OCI-LY1 (cell line): ENCODE measurements around the gene SNPH.
"Not testable (repeated sequence)": the region's sequence is repeated elsewhere in the genome, so short reads cannot be mapped to it uniquely, and the experiment has no call there.

Experiments used
- H2AFZ ChIP-seq: fragments of 200-600 bp; sonication (generic), shearing (Covaris generic); 2 replicates; pipeline ENCODE4 v1.6.0; 2014; ENCODE audit warnings: antibody characterized with exemption, mild to moderate bottlenecking, low read length
- H3F3A ChIP-seq: fragments of 200-600 bp; sonication (generic), shearing (Covaris generic); 2 replicates; pipeline ENCODE4 v1.6.0; 2014; ENCODE audit warnings: mild to moderate bottlenecking, antibody characterized with exemption, low read length, moderate library complexity; ENCODE audit not compliant: insufficient read depth
- H3K27ac ChIP-seq: fragments of 200-600 bp; sonication (generic); 2 replicates; pipeline ENCODE4 v1.5.1; 2014; ENCODE audit warnings: low read length, mixed run types, mild to moderate bottlenecking, low read depth; ENCODE audit not compliant: poor library complexity, severe bottlenecking
- H3K27me3 ChIP-seq: fragments of 200-600 bp; sonication (generic); 2 replicates; pipeline ENCODE4 v1.6.0; 2014; ENCODE audit warnings: antibody characterized with exemption, mild to moderate bottlenecking, low read length, moderate library complexity; ENCODE audit not compliant: insufficient read depth
- H3K36me3 ChIP-seq: fragments of 200-600 bp; sonication (generic); 2 replicates; pipeline ENCODE4 v1.6.1; 2014; ENCODE audit warnings: mild to moderate bottlenecking, antibody characterized with exemption, low read length, moderate library complexity, mixed read lengths; ENCODE audit not compliant: insufficient read depth
- H3K4me1 ChIP-seq: fragments of 200-600 bp; sonication (generic); 2 replicates; pipeline ENCODE4 v1.5.1; 2014; ENCODE audit warnings: mild to moderate bottlenecking, low read length, moderate library complexity; ENCODE audit not compliant: insufficient read depth, severe bottlenecking
- H3K4me2 ChIP-seq: fragments of 200-600 bp; sonication (generic), shearing (Covaris generic); 2 replicates; pipeline ENCODE4 v1.6.1; 2014; ENCODE audit warnings: low read length
- H3K4me3 ChIP-seq: fragments of 200-600 bp; sonication (generic); 2 replicates; pipeline ENCODE4 v1.5.1; 2014; ENCODE audit warnings: low read length, low read depth, mild to moderate bottlenecking, mixed read lengths; ENCODE audit not compliant: poor library complexity, severe bottlenecking
- H3K79me2 ChIP-seq: fragments of 200-600 bp; shearing (Covaris generic); 2 replicates; pipeline ENCODE4 v1.6.1; 2016; ENCODE audit warnings: mixed run types, low read length, mixed read lengths; ENCODE audit not compliant: insufficient read depth
- H3K9ac ChIP-seq: fragments of 200-600 bp; sonication (generic), shearing (Covaris generic); 2 replicates; pipeline ENCODE4 v1.6.1; 2014; ENCODE audit warnings: mild to moderate bottlenecking, low read length, mixed read lengths
- H3K9me2 ChIP-seq: fragments of 200-600 bp; sonication (generic), shearing (Covaris generic); 2 replicates; pipeline ENCODE4 v1.6.1; 2014; ENCODE audit warnings: low read depth, mild to moderate bottlenecking, low read length, mixed read lengths
- H3K9me3 ChIP-seq: fragments of 200-600 bp; shearing (Covaris generic); 2 replicates; pipeline ENCODE4 v1.6.1; 2014; ENCODE audit warnings: low read length, mixed read lengths
- H4K20me1 ChIP-seq: fragments of 200-600 bp; sonication (generic), shearing (Covaris generic); 2 replicates; pipeline ENCODE4 v1.6.0; 2016; ENCODE audit warnings: mild to moderate bottlenecking, low read length; ENCODE audit not compliant: insufficient read depth
- CTCF ChIP-seq: fragments of 200-600 bp; sonication (generic), shearing (Covaris generic); IDR thresholded peaks from 2 replicates; pipeline ENCODE4 v1.5.1; 2017; ENCODE audit warnings: mild to moderate bottlenecking, antibody characterized with exemption, low read length, moderate library complexity, mixed read lengths
- EZH2 ChIP-seq: fragments of 200-600 bp; sonication (generic), shearing (Covaris generic); IDR thresholded peaks from 2 replicates; pipeline ENCODE4 v1.8.0; 2017; ENCODE audit warnings: borderline replicate concordance, mixed run types, mild to moderate bottlenecking, antibody characterized with exemption, low read length, moderate library complexity, mixed read lengths

SNPH gene

DNA sequence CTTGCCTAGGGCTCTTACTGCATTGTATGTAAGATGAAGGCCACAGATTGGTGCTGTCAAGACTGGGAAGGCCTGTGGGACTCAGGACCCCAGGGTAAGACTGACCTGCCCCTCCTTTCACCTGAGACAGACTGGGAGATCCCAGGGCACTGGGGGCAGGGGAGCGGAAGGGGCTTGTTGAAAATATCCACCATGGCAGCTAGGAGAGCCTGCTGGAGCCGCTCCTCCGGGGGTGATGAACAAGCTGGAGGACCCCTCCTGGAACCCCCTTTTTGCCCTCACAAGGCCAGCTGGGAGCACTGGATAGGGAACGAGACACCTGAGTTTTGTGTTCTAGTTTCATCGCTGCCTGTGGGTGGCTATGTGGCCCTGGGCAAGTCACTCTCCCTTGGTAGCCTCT is 72.0 kb downstream of the SNPH start:
- no peak for TF ChIP-seq CTCF
- no peak for TF ChIP-seq EZH2
- no peak overlapping the region for H3K27ac ChIP-seq
- H3K4me1 ChIP-seq, result peaks cover 13% of the 10 kb centered on the region
- no peak overlapping the region for H3K9ac ChIP-seq
- no peaks in the 10 kb centered on the region for H3K9me3 ChIP-seq
- H3K4me2 ChIP-seq, result no peak overlapping the region
- H3K36me3 ChIP-seq, result peaks cover 20% of the 10 kb centered on the region
- H4K20me1 ChIP-seq, result no peaks in the 10 kb centered on the region
- no peaks in the 10 kb centered on the region for H3F3A ChIP-seq
- no peaks in the 10 kb centered on the region for H3K79me2 ChIP-seq
- H2AFZ ChIP-seq, result no peak overlapping the region
- no peak overlapping the region for H3K4me3 ChIP-seq
- no peaks in the 10 kb centered on the region for H3K27me3 ChIP-seq
- no peaks in the 10 kb centered on the region for H3K9me2 ChIP-seq

- Histone ChIP-seq H3K79me2 (no peaks in the 10 kb centered on the region), H3K4me2 (no peak overlapping the region), H3K4me1 (peaks cover 13% of the 10 kb centered on the region), H3K27me3 (no peaks in the 10 kb centered on the region), H3K27ac (no peak overlapping the region), H3F3A (no peaks in the 10 kb centered on the region), H3K9ac (no peak overlapping the region), H3K4me3 (no peak overlapping the region), H3K36me3 (peaks cover 13% of the 10 kb centered on the region), H3K9me3 (no peaks in the 10 kb centered on the region), H4K20me1 (no peaks in the 10 kb centered on the region), H2AFZ (no peak overlapping the region), H3K9me2 (no peaks in the 10 kb centered on the region)
- TF ChIP-seq EZH2 (no peak), CTCF (no peak)
These were observed 72.7 kb downstream of the SNPH start for GRCh38 chr20:1338801-1339200.

DNA sequence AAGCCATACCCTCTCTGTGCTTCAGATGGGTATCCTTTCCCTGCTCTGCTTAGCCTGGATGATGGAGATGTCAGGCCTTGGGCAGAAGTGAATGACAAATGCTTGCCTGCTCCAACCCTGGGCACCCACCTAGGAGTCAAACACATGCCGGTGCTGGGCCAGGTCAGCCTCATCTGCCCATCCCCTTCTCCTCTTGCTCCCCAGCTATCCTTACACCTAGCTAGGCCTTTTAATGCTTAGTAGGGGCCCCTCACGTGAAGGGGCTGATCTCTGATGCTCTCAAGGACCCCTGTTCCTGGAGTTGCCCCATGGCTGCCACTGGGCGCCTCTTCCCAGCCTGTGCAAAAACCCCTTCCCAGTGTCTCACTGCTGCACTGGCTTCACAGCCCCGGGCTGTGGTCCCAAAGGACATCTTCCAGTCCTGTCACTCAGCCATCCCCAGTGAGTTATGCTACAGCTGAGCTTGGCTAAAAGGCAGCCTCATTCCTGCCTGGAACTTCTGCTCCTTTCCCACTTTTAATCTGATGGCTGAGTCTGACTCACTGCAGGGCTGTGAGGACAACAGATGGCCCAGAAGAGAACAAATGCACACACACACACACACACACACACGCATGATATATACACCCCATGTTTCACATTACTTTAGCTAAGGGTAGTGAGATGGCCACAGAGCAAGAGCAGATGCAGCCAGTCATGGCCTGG is 75.6 kb downstream of the SNPH start:
- peaks cover 9% of the 10 kb centered on the region for H3K4me1 ChIP-seq
- no peaks in the 10 kb centered on the region for H3K79me2 ChIP-seq
- H3K9me2 ChIP-seq, result no peaks in the 10 kb centered on the region
- no peaks in the 10 kb centered on the region for H3K27me3 ChIP-seq
- no peaks in the 10 kb centered on the region for H3F3A ChIP-seq
- H3K4me3 ChIP-seq, result no peak overlapping the region
- H3K4me2 ChIP-seq, result no peak overlapping the region
- H3K27ac ChIP-seq, result no peak overlapping the region
- no peaks in the 10 kb centered on the region for H4K20me1 ChIP-seq
- H2AFZ ChIP-seq, result no peak overlapping the region
- TF ChIP-seq CTCF (no peak), EZH2 (no peak)
- no peak overlapping the region for H3K9ac ChIP-seq
- no peaks in the 10 kb centered on the region; the same call in 1 of the 2 replicates for H3K36me3 ChIP-seq
- no peaks in the 10 kb centered on the region for H3K9me3 ChIP-seq

GRCh38 chr20:1343446-1344124 is 77.5 kb downstream of the SNPH start:
- not testable (repeated sequence) for H3K4me2 ChIP-seq, H3K27ac ChIP-seq, H3K9me2 ChIP-seq, H3K4me3 ChIP-seq, H3K36me3 ChIP-seq, H3K9ac ChIP-seq, H3K27me3 ChIP-seq, H3F3A ChIP-seq, H4K20me1 ChIP-seq, H3K79me2 ChIP-seq, H3K9me3 ChIP-seq, H3K4me1 ChIP-seq, H2AFZ ChIP-seq
